ENCODE data around the gene ERG28. TPM values are rescaled to one million over a fixed set of nuclear protein-coding genes. Genes with fewer than 3 reads are reported as not detected.

Gene ERG28
- total RNA-seq, 1 experiment from 2014 or later: 29.1 TPM

DNA sequence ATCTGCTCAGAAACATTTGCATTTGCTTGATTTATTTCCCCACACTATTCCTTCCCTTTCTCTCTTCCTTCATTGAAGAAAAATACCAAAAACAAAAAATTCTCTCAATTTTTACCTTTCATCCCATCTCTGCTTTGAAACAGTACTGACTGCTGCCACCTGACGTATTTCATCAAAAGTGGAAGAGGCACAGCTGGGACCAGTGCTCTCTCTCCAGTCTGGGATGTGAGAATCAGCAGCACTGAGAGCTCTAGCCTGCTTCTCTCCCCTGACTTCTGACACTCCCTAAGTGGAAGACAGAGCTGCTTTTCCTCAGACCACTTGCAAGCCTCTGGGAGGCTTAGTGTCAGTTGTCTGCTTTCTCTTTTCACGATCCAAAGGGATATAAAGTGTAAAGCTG, 37.2 kb upstream of the ERG28 start:
- H4K91ac ChIP-seq (ENCODE audit: insufficient read length, low read depth, low read length): no peak overlapping the region
- Mint-ChIP-seq H3K27ac (peak overlapping the region in 1 of 3 experiments; percentile 27; a peak in 1 of 7 replicates), H3K4me3 (no peak overlapping the region), H3K36me3 (ENCODE audit: insufficient read depth in 1 of 3, low read depth in 3 of 3) (peaks cover 38 to 61% (median 54%) of the 10 kb centered on the region in 3 experiments), H3K4me1 (peaks cover 0 to 7% of the 10 kb centered on the region in 2 experiments; a peak in 1 of 4 replicates), H3K9me3 (peaks cover 12 to 16% of the 10 kb centered on the region in 2 experiments; a peak in 4 of 5 replicates), H3K27me3 (ENCODE audit: low read depth) (no peaks in the 10 kb centered on the region)
- no peak overlapping the region for H2BK5ac ChIP-seq (ENCODE audit: insufficient read length, low read length)
- H3K27ac ChIP-seq (ENCODE audit: insufficient read length, low read depth, low read length): no peak overlapping the region
- no peaks in the 10 kb centered on the region for H3K4me1 ChIP-seq (ENCODE audit: insufficient read depth, low read length)
- no peak overlapping the region for H3T11ph ChIP-seq (ENCODE audit: low read length)
- no peaks in the 10 kb centered on the region for H3K23me2 ChIP-seq (ENCODE audit: insufficient read length, low read depth, low read length, poor library complexity, severe bottlenecking)
- no peaks in the 10 kb centered on the region for H3K79me2 ChIP-seq (ENCODE audit: insufficient read depth, low read length)
- H2BK20ac ChIP-seq (ENCODE audit: low read depth, low read length, poor library complexity, severe bottlenecking): no peak overlapping the region
- H3K79me1 ChIP-seq (ENCODE audit: insufficient read depth, low read depth, low read length, poor library complexity, severe bottlenecking): no peaks in the 10 kb centered on the region
- H4K8ac ChIP-seq (replicated peaks; ENCODE audit: insufficient read length, low read depth, low read length): no peak overlapping the region
- H2AFZ ChIP-seq (ENCODE audit: low read length): no peak overlapping the region
- H3K56ac ChIP-seq (ENCODE audit: insufficient read length, low read depth, low read length): no peak overlapping the region
- H4K5ac ChIP-seq (ENCODE audit: insufficient read length, low read depth, low read length): no peak overlapping the region
- H2BK120ac ChIP-seq (ENCODE audit: low read depth, low read length, poor library complexity, severe bottlenecking): no peak overlapping the region
- TF ChIP-seq, protein P1, sequence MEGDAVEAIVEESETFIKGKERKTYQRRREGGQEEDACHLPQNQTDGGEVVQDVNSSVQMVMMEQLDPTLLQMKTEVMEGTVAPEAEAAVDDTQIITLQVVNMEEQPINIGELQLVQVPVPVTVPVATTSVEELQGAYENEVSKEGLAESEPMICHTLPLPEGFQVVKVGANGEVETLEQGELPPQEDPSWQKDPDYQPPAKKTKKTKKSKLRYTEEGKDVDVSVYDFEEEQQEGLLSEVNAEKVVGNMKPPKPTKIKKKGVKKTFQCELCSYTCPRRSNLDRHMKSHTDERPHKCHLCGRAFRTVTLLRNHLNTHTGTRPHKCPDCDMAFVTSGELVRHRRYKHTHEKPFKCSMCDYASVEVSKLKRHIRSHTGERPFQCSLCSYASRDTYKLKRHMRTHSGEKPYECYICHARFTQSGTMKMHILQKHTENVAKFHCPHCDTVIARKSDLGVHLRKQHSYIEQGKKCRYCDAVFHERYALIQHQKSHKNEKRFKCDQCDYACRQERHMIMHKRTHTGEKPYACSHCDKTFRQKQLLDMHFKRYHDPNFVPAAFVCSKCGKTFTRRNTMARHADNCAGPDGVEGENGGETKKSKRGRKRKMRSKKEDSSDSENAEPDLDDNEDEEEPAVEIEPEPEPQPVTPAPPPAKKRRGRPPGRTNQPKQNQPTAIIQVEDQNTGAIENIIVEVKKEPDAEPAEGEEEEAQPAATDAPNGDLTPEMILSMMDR (conservative IDR thresholded peaks at IDR 0.05): no peak
- no peak overlapping the region for H3K9ac ChIP-seq (ENCODE audit: extremely low read depth, insufficient read length, low read length)
- H3K18ac ChIP-seq (ENCODE audit: insufficient read length, low read depth, low read length): no peak overlapping the region
- DNase-seq: no peak
- no peak overlapping the region for H2BK15ac ChIP-seq (ENCODE audit: low read depth, low read length)
- no peak overlapping the region for H2BK12ac ChIP-seq (ENCODE audit: insufficient read length, low read depth, low read length)
- H3K9me3 ChIP-seq (ENCODE audit: control insufficient read depth, low read depth, low read length): no peaks in the 10 kb centered on the region
- H3K27me3 ChIP-seq (ENCODE audit: insufficient read depth, low read length): no peaks in the 10 kb centered on the region
- H3K4ac ChIP-seq (ENCODE audit: low read depth, low read length): no peak overlapping the region
- H3K23ac ChIP-seq (ENCODE audit: insufficient read length, low read depth, low read length): no peak overlapping the region
- no peak overlapping the region for H3K4me2 ChIP-seq (ENCODE audit: insufficient read depth, insufficient read length, low read length)
- no peaks in the 10 kb centered on the region for H4K20me1 ChIP-seq (ENCODE audit: control insufficient read depth, insufficient read depth, insufficient read length)
- WGBS (ENCODE audit: extremely low coverage, insufficient read length, low lambda C conversion rate): no CpG with 5 or more reads among the region's 2 CpGs
- H3K14ac ChIP-seq (ENCODE audit: insufficient read depth, low read length): no peak overlapping the region
- H2AK5ac ChIP-seq (ENCODE audit: insufficient read length, low read length): no peak overlapping the region
